Astrocyte (in vitro differentiated cells and primary cell): ENCODE results near the gene SNX27. TPM values are rescaled to one million over a fixed set of nuclear protein-coding genes. Genes with fewer than 3 reads are reported as not detected.
A peak's percentile ranks its signal among the peaks of the same experiment; 100 is the strongest.

Source experiments
- DNase-seq: peaks from one replicate; pipeline ENCODE4 v3.0.0-alpha.2; 2010; ENCODE audit warnings: low read depth
- FAIRE-seq: peaks from 2 replicates; lab custom pipeline; 2011; peaks lifted over from hg19 to GRCh38; lab: Jason Lieb, UNC
- H2AFZ ChIP-seq: 2 replicates; pipeline ENCODE4 v1.6.0; 2012; ENCODE audit warnings: low read depth, low read length, inconsistent platforms
- H3K27ac ChIP-seq: 2 replicates; pipeline ENCODE4 v1.5.1; 2011; ENCODE audit warnings: low read depth, low read length, inconsistent platforms
- H3K27me3 ChIP-seq: 2 replicates; pipeline ENCODE4 v1.6.0; 2011; ENCODE audit warnings: low read length, inconsistent platforms; ENCODE audit not compliant: insufficient read depth
- H3K36me3 ChIP-seq: 2 replicates; pipeline ENCODE4 v1.5.1; 2011; ENCODE audit warnings: low read length, inconsistent platforms; ENCODE audit not compliant: insufficient read depth
- H3K4me1 ChIP-seq: 2 replicates; pipeline ENCODE4 v1.5.1; 2011; ENCODE audit warnings: low read length, inconsistent platforms; ENCODE audit not compliant: insufficient read depth
- H3K4me2 ChIP-seq: 2 replicates; pipeline ENCODE4 v1.6.0; 2012; ENCODE audit warnings: low read length, inconsistent platforms
- H3K4me3 ChIP-seq: 2 replicates; pipeline ENCODE4 v1.5.1; 2011; ENCODE audit warnings: low read depth, mild to moderate bottlenecking, low read length, inconsistent platforms; ENCODE audit not compliant: insufficient read depth
- H3K79me2 ChIP-seq: 2 replicates; pipeline ENCODE4 v1.6.0; 2012; ENCODE audit warnings: mild to moderate bottlenecking, low read length, inconsistent platforms; ENCODE audit not compliant: insufficient read depth
- H3K9ac ChIP-seq: 2 replicates; pipeline ENCODE4 v1.6.0; 2012; ENCODE audit warnings: mild to moderate bottlenecking, low read length, inconsistent platforms
- H3K9me3 ChIP-seq: 2 replicates; pipeline ENCODE4 v1.5.1; 2012; ENCODE audit warnings: low read depth, mild to moderate bottlenecking, low read length, inconsistent platforms; ENCODE audit not compliant: insufficient read depth
- H4K20me1 ChIP-seq: 2 replicates; pipeline ENCODE4 v1.6.0; 2012; ENCODE audit warnings: low read length, inconsistent platforms; ENCODE audit not compliant: insufficient read depth
- H3K27ac Mint-ChIP-seq: one replicate; pipeline ENCODE4 v1.8.0; 2021; ENCODE audit warnings: mild to moderate bottlenecking, mixed read lengths; ENCODE audit not compliant: unreplicated experiment
- H3K27me3 Mint-ChIP-seq: one replicate; pipeline ENCODE4 v1.8.0; 2021; ENCODE audit warnings: low read depth, mixed read lengths; ENCODE audit not compliant: unreplicated experiment
- H3K36me3 Mint-ChIP-seq: one replicate; pipeline ENCODE4 v1.8.0; 2021; ENCODE audit warnings: low read depth, mixed read lengths; ENCODE audit not compliant: unreplicated experiment
- H3K4me1 Mint-ChIP-seq: one replicate; pipeline ENCODE4 v1.8.0; 2021; ENCODE audit warnings: low read depth, mixed read lengths; ENCODE audit not compliant: unreplicated experiment
- H3K4me3 Mint-ChIP-seq: one replicate; pipeline ENCODE4 v1.8.0; 2021; ENCODE audit warnings: mild to moderate bottlenecking, moderate library complexity, mixed read lengths; ENCODE audit not compliant: unreplicated experiment
- H3K9me3 Mint-ChIP-seq: one replicate; pipeline ENCODE4 v1.8.0; 2021; ENCODE audit warnings: mild to moderate bottlenecking, mixed read lengths; ENCODE audit not compliant: unreplicated experiment
- EZH2 ChIP-seq: IDR thresholded peaks from 2 replicates; pipeline ENCODE4 v1.6.1; 2012; ENCODE audit warnings: mild to moderate bottlenecking, low read length, inconsistent platforms; ENCODE audit not compliant: insufficient read depth
- total RNA-seq: library from RNA; stranded (reverse); gene quantifications from 2 replicates; pipeline ENCODE4 v1.2.1, GENCODE V29; 2021
- TF ChIP-seq, protein P1 (sequence below): IDR thresholded peaks from 2 replicates; pipeline ENCODE4 v1.5.1; 2011; ENCODE audit warnings: low read depth, mild to moderate bottlenecking, inconsistent platforms, low read length, moderate library complexity; ENCODE audit not compliant: insufficient read depth

The SNX27 gene
- total RNA-seq, 1 donor from 2014 or later: 53.1 TPM

DNA sequence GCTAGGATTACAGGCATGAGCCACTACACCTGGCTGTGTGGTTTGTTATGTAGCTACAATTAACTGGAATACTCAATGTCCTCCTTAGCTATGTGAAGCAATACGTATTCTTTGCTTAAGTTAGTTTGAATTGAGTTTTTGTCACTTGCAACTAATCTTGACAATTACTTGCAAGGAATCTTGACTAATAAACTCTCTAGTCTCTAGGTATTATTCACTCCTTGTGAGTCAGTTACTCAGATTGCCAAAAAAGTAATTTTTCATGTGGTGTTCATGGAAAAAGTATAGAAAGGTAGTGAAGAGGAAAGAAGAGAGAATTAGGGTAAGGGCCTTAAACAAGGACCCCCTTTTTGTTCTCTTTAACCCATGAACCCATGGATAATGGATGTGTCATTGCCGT, 7.6 kb upstream of the SNX27 start:
- Histone ChIP-seq H3K4me3 (no peak overlapping the region), H3K9me3 (no peaks in the 10 kb centered on the region), H3K27me3 (no peaks in the 10 kb centered on the region), H2AFZ (no peak overlapping the region), H3K4me1 (peaks cover 7% of the 10 kb centered on the region), H4K20me1 (no peaks in the 10 kb centered on the region), H3K27ac (no peak overlapping the region), H3K9ac (no peak overlapping the region), H3K36me3 (no peaks in the 10 kb centered on the region), H3K79me2 (no peaks in the 10 kb centered on the region), H3K4me2 (no peak overlapping the region)
- Mint-ChIP-seq H3K27me3 (no peaks in the 10 kb centered on the region), H3K9me3 (no peaks in the 10 kb centered on the region), H3K27ac (no peak overlapping the region), H3K4me1 (peaks cover 7% of the 10 kb centered on the region), H3K4me3 (no peak overlapping the region), H3K36me3 (no peaks in the 10 kb centered on the region)
- FAIRE-seq (no peak), DNase-seq (peak; percentile 25)
- TF ChIP-seq EZH2: no peak
- TF ChIP-seq, protein P1, sequence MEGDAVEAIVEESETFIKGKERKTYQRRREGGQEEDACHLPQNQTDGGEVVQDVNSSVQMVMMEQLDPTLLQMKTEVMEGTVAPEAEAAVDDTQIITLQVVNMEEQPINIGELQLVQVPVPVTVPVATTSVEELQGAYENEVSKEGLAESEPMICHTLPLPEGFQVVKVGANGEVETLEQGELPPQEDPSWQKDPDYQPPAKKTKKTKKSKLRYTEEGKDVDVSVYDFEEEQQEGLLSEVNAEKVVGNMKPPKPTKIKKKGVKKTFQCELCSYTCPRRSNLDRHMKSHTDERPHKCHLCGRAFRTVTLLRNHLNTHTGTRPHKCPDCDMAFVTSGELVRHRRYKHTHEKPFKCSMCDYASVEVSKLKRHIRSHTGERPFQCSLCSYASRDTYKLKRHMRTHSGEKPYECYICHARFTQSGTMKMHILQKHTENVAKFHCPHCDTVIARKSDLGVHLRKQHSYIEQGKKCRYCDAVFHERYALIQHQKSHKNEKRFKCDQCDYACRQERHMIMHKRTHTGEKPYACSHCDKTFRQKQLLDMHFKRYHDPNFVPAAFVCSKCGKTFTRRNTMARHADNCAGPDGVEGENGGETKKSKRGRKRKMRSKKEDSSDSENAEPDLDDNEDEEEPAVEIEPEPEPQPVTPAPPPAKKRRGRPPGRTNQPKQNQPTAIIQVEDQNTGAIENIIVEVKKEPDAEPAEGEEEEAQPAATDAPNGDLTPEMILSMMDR: no peak

DNA sequence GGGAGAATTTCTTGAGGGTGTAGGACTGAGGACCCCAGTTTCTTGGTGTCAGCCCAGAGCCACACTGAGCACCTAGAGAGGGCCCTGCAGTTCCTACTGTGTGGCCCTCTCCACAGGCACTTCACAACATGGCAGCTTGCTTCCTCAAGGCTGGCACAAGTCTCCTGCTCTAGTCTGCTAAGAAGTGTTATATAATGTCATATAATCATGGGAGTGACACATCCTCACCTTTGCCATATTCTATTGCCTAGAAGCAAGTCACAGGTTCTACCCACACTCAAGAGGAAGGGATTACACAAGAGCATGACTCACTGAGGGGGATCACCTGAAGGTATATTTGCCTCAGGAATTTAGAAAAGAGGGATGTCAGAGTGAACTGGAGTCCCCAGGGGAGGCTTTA, 5.5 kb upstream of the SNX27 start:
- Histone ChIP-seq H3K79me2 (no peaks in the 10 kb centered on the region), H4K20me1 (no peaks in the 10 kb centered on the region), H3K9me3 (no peaks in the 10 kb centered on the region), H3K9ac (no peak overlapping the region), H3K4me3 (no peak overlapping the region), H3K4me1 (peaks cover 9% of the 10 kb centered on the region), H3K4me2 (no peak overlapping the region), H3K27ac (no peak overlapping the region), H3K27me3 (no peaks in the 10 kb centered on the region), H3K36me3 (no peaks in the 10 kb centered on the region), H2AFZ (no peak overlapping the region)
- no peak for DNase-seq
- Mint-ChIP-seq H3K27me3 (no peaks in the 10 kb centered on the region), H3K9me3 (no peaks in the 10 kb centered on the region), H3K27ac (no peak overlapping the region), H3K4me1 (peaks cover 7% of the 10 kb centered on the region), H3K4me3 (peak overlapping the region; percentile 9), H3K36me3 (no peaks in the 10 kb centered on the region)
- no peak for TF ChIP-seq EZH2
- TF ChIP-seq, protein P1: no peak
- no peak for FAIRE-seq

DNA sequence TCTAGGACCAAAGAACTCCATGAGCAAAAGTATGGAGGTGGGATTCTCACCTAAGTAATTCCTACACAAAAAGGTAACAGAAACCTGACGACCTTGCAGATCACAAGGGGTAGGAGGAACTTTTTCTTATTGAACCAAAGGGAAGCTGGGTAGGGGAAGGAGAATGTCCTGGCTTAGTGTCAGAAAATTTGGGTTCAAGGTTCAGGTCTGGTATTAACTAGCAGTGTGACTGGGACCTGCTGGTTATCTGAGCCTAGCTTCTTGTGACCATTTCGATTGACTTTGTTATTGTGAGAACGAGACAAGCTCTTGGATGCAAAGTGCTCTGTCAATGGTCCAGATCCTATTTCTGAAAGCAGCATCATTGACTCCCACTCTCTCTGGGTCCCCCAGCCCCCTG, 5.0 kb upstream of the SNX27 start:
- no peak for DNase-seq
- no peak overlapping the region for H3K4me3 ChIP-seq

More for the DNA sequence above, 5.0 kb upstream of the SNX27 start:
- Mint-ChIP-seq H3K27me3 (no peaks in the 10 kb centered on the region), H3K4me1 (peaks cover 10% of the 10 kb centered on the region), H3K36me3 (no peaks in the 10 kb centered on the region), H3K4me3 (no peak overlapping the region), H3K9me3 (no peaks in the 10 kb centered on the region), H3K27ac (no peak overlapping the region)
- Histone ChIP-seq H3K36me3 (no peaks in the 10 kb centered on the region), H3K9me3 (no peaks in the 10 kb centered on the region), H4K20me1 (no peaks in the 10 kb centered on the region), H3K4me2 (no peak overlapping the region), H3K27ac (no peak overlapping the region), H3K79me2 (no peaks in the 10 kb centered on the region), H2AFZ (no peak overlapping the region), H3K27me3 (no peaks in the 10 kb centered on the region), H3K9ac (no peak overlapping the region), H3K4me1 (peaks cover 12% of the 10 kb centered on the region)
- FAIRE-seq: no peak
- TF ChIP-seq, protein P1: no peak
- no peak for TF ChIP-seq EZH2
